ENCODE data around the gene PRSS36.

DNA sequence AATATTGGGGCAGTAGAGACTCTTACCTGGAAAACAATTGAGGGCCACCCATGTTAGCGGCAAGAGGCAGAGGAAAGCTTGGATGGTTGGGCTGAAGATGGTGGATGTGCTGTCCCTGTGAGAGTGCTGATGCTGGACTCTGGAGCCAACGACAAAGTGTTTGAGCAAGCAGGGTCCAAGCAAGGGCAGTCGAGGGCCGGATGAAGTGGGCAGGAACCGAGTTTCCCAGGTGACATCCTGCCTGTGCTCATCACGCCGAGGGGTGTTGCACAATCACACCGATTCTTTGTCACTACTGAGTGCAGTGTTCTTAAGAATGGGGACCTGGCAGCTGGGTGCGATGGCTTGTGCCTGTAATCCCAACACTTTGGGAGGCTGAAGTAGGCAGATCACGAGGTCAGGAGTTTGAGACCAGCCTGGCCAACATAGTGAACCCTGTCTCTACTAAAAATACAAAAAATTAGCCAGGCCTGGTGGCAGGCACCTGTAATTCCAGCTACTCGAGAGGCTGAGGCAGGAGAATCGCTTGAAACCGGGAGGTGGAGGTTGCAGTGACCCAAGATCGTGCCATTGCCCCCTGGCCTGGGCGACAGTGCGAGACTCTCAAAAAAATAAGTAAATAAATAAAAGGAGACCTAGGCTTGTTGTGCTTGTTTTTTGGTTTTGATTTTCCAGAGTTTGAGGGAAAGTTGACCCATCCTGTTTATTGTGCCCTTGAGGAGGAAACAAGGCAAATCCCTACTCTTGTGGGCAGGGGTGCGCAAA, 46.6 kb upstream of the PRSS36 start:
- TF ChIP-seq, protein P1, sequence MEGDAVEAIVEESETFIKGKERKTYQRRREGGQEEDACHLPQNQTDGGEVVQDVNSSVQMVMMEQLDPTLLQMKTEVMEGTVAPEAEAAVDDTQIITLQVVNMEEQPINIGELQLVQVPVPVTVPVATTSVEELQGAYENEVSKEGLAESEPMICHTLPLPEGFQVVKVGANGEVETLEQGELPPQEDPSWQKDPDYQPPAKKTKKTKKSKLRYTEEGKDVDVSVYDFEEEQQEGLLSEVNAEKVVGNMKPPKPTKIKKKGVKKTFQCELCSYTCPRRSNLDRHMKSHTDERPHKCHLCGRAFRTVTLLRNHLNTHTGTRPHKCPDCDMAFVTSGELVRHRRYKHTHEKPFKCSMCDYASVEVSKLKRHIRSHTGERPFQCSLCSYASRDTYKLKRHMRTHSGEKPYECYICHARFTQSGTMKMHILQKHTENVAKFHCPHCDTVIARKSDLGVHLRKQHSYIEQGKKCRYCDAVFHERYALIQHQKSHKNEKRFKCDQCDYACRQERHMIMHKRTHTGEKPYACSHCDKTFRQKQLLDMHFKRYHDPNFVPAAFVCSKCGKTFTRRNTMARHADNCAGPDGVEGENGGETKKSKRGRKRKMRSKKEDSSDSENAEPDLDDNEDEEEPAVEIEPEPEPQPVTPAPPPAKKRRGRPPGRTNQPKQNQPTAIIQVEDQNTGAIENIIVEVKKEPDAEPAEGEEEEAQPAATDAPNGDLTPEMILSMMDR (IDR thresholded peaks at IDR 0.05) = no peak
- no peak for TF ChIP-seq POLR2AphosphoS5 (IDR thresholded peaks at IDR 0.05)
- no peak for TF ChIP-seq POLR2A (IDR thresholded peaks at IDR 0.05)

All from prostate gland (tissue), 2 donors.